ENCODE data around the gene CAPZA1.
"Not testable (repeated sequence)": the region's sequence is repeated elsewhere in the genome, so short reads cannot be mapped to it uniquely, and the experiment has no call there.

CAPZA1 gene

GRCh38 chr1:112640437-112640836, 20.8 kb downstream of the CAPZA1 start:
- not testable (repeated sequence) for H4K5ac ChIP-seq (ENCODE audit: low read length); H3K27ac ChIP-seq (ENCODE audit: low read depth, low read length); H2AK5ac ChIP-seq (ENCODE audit: low read length); H2BK5ac ChIP-seq (ENCODE audit: low read length); H3K4me3 ChIP-seq (ENCODE audit: low read length); H3K4me2 ChIP-seq (ENCODE audit: low read length); H3K56ac ChIP-seq (ENCODE audit: low read length); H4K8ac ChIP-seq (ENCODE audit: low read depth, low read length); H3K36me3 ChIP-seq (ENCODE audit: control insufficient read depth, insufficient read depth, low read length); H3K4ac ChIP-seq (ENCODE audit: low read depth, low read length); H3K79me1 ChIP-seq (ENCODE audit: low read length); DNase-seq; H3K23ac ChIP-seq (ENCODE audit: low read length); H3K18ac ChIP-seq (ENCODE audit: low read length); H2BK15ac ChIP-seq (replicated peaks; ENCODE audit: low read depth); H2BK120ac ChIP-seq (ENCODE audit: low read depth, low read length); H3K27me3 ChIP-seq (ENCODE audit: insufficient read depth, low read length, poor library complexity); H3K9ac ChIP-seq (ENCODE audit: low read length); H3K4me1 ChIP-seq (ENCODE audit: control insufficient read depth, low read depth, low read length)
- H3K79me2 ChIP-seq (ENCODE audit: control insufficient read depth, insufficient read depth, low read length): peaks cover 41% of the 10 kb centered on the region
- no CpG with 5 or more reads among the region's 23 CpGs for WGBS (ENCODE audit: extremely low coverage, insufficient coverage, low lambda C conversion rate)

DNA sequence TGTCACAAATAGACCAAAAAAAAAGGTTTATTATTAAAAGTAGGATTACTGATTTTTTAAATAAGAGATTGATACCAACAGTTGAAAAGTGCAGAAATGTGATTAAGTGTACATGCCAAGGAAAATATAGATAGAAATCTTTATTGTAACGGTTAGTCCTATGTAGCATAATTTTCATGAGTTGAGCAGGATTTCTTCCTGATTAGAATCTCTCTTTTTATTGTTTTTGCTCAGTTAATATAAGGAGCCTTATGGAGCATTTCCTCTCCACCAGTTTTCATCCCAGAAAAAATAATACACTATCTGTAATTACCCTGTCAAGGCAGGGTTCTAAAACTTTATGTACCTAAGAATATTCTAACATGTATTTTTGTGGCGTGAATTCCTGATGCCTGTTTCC, 23.4 kb downstream of the CAPZA1 start:
- WGBS (ENCODE audit: extremely low coverage, insufficient coverage, low lambda C conversion rate): no CpG with 5 or more reads among the region's 2 CpGs
- Histone ChIP-seq H3K4ac (ENCODE audit: low read depth, low read length) (no peak overlapping the region), H3K79me2 (ENCODE audit: control insufficient read depth, insufficient read depth, low read length) (peaks cover 34% of the 10 kb centered on the region), H3K4me2 (ENCODE audit: low read length) (no peak overlapping the region), H3K36me3 (ENCODE audit: control insufficient read depth, insufficient read depth, low read length) (no peaks in the 10 kb centered on the region), H2BK120ac (ENCODE audit: low read depth, low read length) (no peak overlapping the region), H4K8ac (ENCODE audit: low read depth, low read length) (no peak overlapping the region), H3K4me1 (ENCODE audit: control insufficient read depth, low read depth, low read length) (no peaks in the 10 kb centered on the region), H4K5ac (ENCODE audit: low read length) (no peak overlapping the region), H3K4me3 (ENCODE audit: low read length) (no peak overlapping the region), H3K27me3 (ENCODE audit: insufficient read depth, low read length, poor library complexity) (no peaks in the 10 kb centered on the region), H2AK5ac (ENCODE audit: low read length) (no peak overlapping the region), H3K79me1 (ENCODE audit: low read length) (peaks cover 9% of the 10 kb centered on the region), H3K23ac (ENCODE audit: low read length) (no peak overlapping the region), H3K27ac (ENCODE audit: low read depth, low read length) (no peak overlapping the region), H3K56ac (ENCODE audit: low read length) (no peak overlapping the region), H2BK15ac (replicated peaks; ENCODE audit: low read depth) (no peak overlapping the region), H3K18ac (ENCODE audit: low read length) (no peak overlapping the region), H2BK5ac (ENCODE audit: low read length) (no peak overlapping the region), H3K9ac (ENCODE audit: low read length) (no peak overlapping the region)
- no peak for DNase-seq

GRCh38 chr1:112646225-112646624, 26.6 kb downstream of the CAPZA1 start:
- H2BK15ac ChIP-seq (replicated peaks; ENCODE audit: low read depth): no peak overlapping the region
- peaks cover 9% of the 10 kb centered on the region for H3K79me1 ChIP-seq (ENCODE audit: low read length)
- H3K18ac ChIP-seq (ENCODE audit: low read length): no peak overlapping the region
- H3K9ac ChIP-seq (ENCODE audit: low read length): no peak overlapping the region
- H3K4me1 ChIP-seq (ENCODE audit: control insufficient read depth, low read depth, low read length): no peaks in the 10 kb centered on the region
- H3K79me2 ChIP-seq (ENCODE audit: control insufficient read depth, insufficient read depth, low read length): peaks cover 28% of the 10 kb centered on the region
- H3K4ac ChIP-seq (ENCODE audit: low read depth, low read length): no peak overlapping the region
- H3K23ac ChIP-seq (ENCODE audit: low read length): no peak overlapping the region
- H3K56ac ChIP-seq (ENCODE audit: low read length): no peak overlapping the region
- no peak overlapping the region for H2BK120ac ChIP-seq (ENCODE audit: low read depth, low read length)
- H3K4me3 ChIP-seq (ENCODE audit: low read length): no peak overlapping the region
- H4K5ac ChIP-seq (ENCODE audit: low read length): no peak overlapping the region
- H3K27ac ChIP-seq (ENCODE audit: low read depth, low read length): no peak overlapping the region
- H4K8ac ChIP-seq (ENCODE audit: low read depth, low read length): no peak overlapping the region
- no peak overlapping the region for H2AK5ac ChIP-seq (ENCODE audit: low read length)
- H3K4me2 ChIP-seq (ENCODE audit: low read length): no peak overlapping the region
- DNase-seq: no peak
- H3K27me3 ChIP-seq (ENCODE audit: insufficient read depth, low read length, poor library complexity): no peaks in the 10 kb centered on the region
- no peaks in the 10 kb centered on the region for H3K36me3 ChIP-seq (ENCODE audit: control insufficient read depth, insufficient read depth, low read length)
- no CpG with 5 or more reads among the region's 4 CpGs for WGBS (ENCODE audit: extremely low coverage, insufficient coverage, low lambda C conversion rate)
- no peak overlapping the region for H2BK5ac ChIP-seq (ENCODE audit: low read length)

GRCh38 chr1:112651205-112651604, 31.6 kb downstream of the CAPZA1 start:
- H3K36me3 ChIP-seq (ENCODE audit: control insufficient read depth, insufficient read depth, low read length): no peaks in the 10 kb centered on the region
- peaks cover 2% of the 10 kb centered on the region for H3K79me2 ChIP-seq (ENCODE audit: control insufficient read depth, insufficient read depth, low read length)
- no peak overlapping the region for H3K27ac ChIP-seq (ENCODE audit: low read depth, low read length)
- no peak overlapping the region for H3K18ac ChIP-seq (ENCODE audit: low read length)
- no peak overlapping the region for H3K4ac ChIP-seq (ENCODE audit: low read depth, low read length)
- H3K9ac ChIP-seq (ENCODE audit: low read length): no peak overlapping the region
- whole genome bisulfite sequencing (ENCODE audit: extremely low coverage, insufficient coverage, low lambda C conversion rate): 100% methylated on average over 1 of the region's 1 CpG
- no peak for DNase-seq
- peaks cover 3% of the 10 kb centered on the region for H3K79me1 ChIP-seq (ENCODE audit: low read length)
- no peak overlapping the region for H4K5ac ChIP-seq (ENCODE audit: low read length)
- H2BK5ac ChIP-seq (ENCODE audit: low read length): no peak overlapping the region
- H3K4me3 ChIP-seq (ENCODE audit: low read length): no peak overlapping the region
- H3K56ac ChIP-seq (ENCODE audit: low read length): no peak overlapping the region
- H4K8ac ChIP-seq (ENCODE audit: low read depth, low read length): no peak overlapping the region
- H2AK5ac ChIP-seq (ENCODE audit: low read length): no peak overlapping the region
- H2BK15ac ChIP-seq (replicated peaks; ENCODE audit: low read depth): no peak overlapping the region
- no peaks in the 10 kb centered on the region for H3K4me1 ChIP-seq (ENCODE audit: control insufficient read depth, low read depth, low read length)
- H3K27me3 ChIP-seq (ENCODE audit: insufficient read depth, low read length, poor library complexity): no peaks in the 10 kb centered on the region
- H3K4me2 ChIP-seq (ENCODE audit: low read length): no peak overlapping the region
- no peak overlapping the region for H2BK120ac ChIP-seq (ENCODE audit: low read depth, low read length)
- no peak overlapping the region for H3K23ac ChIP-seq (ENCODE audit: low read length)

GRCh38 chr1:112665857-112666256, 46.2 kb downstream of the CAPZA1 start:
- peaks cover 5% of the 10 kb centered on the region for H3K36me3 ChIP-seq (ENCODE audit: control insufficient read depth, insufficient read depth, low read length)
- H4K5ac ChIP-seq (ENCODE audit: low read length): no peak overlapping the region
- no peak overlapping the region for H2AK5ac ChIP-seq (ENCODE audit: low read length)
- H3K4me3 ChIP-seq (ENCODE audit: low read length): no peak overlapping the region
- no peak for DNase-seq
- H3K27me3 ChIP-seq (ENCODE audit: insufficient read depth, low read length, poor library complexity): no peaks in the 10 kb centered on the region
- H2BK120ac ChIP-seq (ENCODE audit: low read depth, low read length): no peak overlapping the region
- H3K56ac ChIP-seq (ENCODE audit: low read length): no peak overlapping the region
- no peak overlapping the region for H2BK5ac ChIP-seq (ENCODE audit: low read length)
- H3K4me1 ChIP-seq (ENCODE audit: control insufficient read depth, low read depth, low read length): no peaks in the 10 kb centered on the region
- no peak overlapping the region for H3K27ac ChIP-seq (ENCODE audit: low read depth, low read length)
- no peak overlapping the region for H3K9ac ChIP-seq (ENCODE audit: low read length)
- no peak overlapping the region for H2BK15ac ChIP-seq (replicated peaks; ENCODE audit: low read depth)
- H3K79me1 ChIP-seq (ENCODE audit: low read length): no peaks in the 10 kb centered on the region
- no peak overlapping the region for H3K4ac ChIP-seq (ENCODE audit: low read depth, low read length)
- no CpG with 5 or more reads among the region's 3 CpGs for WGBS (ENCODE audit: extremely low coverage, insufficient coverage, low lambda C conversion rate)
- no peak overlapping the region for H4K8ac ChIP-seq (ENCODE audit: low read depth, low read length)
- no peaks in the 10 kb centered on the region for H3K79me2 ChIP-seq (ENCODE audit: control insufficient read depth, insufficient read depth, low read length)
- no peak overlapping the region for H3K18ac ChIP-seq (ENCODE audit: low read length)
- no peak overlapping the region for H3K23ac ChIP-seq (ENCODE audit: low read length)
- no peak overlapping the region for H3K4me2 ChIP-seq (ENCODE audit: low read length)

GRCh38 chr1:112666946-112667345, 47.3 kb downstream of the CAPZA1 start:
- H3K56ac ChIP-seq (ENCODE audit: low read length): no peak overlapping the region
- WGBS (ENCODE audit: extremely low coverage, insufficient coverage, low lambda C conversion rate): no CpG with 5 or more reads among the region's 2 CpGs
- no peak for DNase-seq
- H3K23ac ChIP-seq (ENCODE audit: low read length): no peak overlapping the region
- no peak overlapping the region for H2BK5ac ChIP-seq (ENCODE audit: low read length)
- no peaks in the 10 kb centered on the region for H3K27me3 ChIP-seq (ENCODE audit: insufficient read depth, low read length, poor library complexity)
- no peak overlapping the region for H2BK15ac ChIP-seq (replicated peaks; ENCODE audit: low read depth)
- H3K4me1 ChIP-seq (ENCODE audit: control insufficient read depth, low read depth, low read length): no peaks in the 10 kb centered on the region
- no peak overlapping the region for H3K18ac ChIP-seq (ENCODE audit: low read length)
- H3K79me1 ChIP-seq (ENCODE audit: low read length): no peaks in the 10 kb centered on the region
- peaks cover 2% of the 10 kb centered on the region for H3K36me3 ChIP-seq (ENCODE audit: control insufficient read depth, insufficient read depth, low read length)
- no peak overlapping the region for H4K5ac ChIP-seq (ENCODE audit: low read length)
- H3K4ac ChIP-seq (ENCODE audit: low read depth, low read length): no peak overlapping the region
- no peak overlapping the region for H3K4me3 ChIP-seq (ENCODE audit: low read length)
- H2AK5ac ChIP-seq (ENCODE audit: low read length): no peak overlapping the region
- no peak overlapping the region for H4K8ac ChIP-seq (ENCODE audit: low read depth, low read length)
- no peak overlapping the region for H3K4me2 ChIP-seq (ENCODE audit: low read length)
- H3K9ac ChIP-seq (ENCODE audit: low read length): no peak overlapping the region
- no peak overlapping the region for H3K27ac ChIP-seq (ENCODE audit: low read depth, low read length)
- no peak overlapping the region for H2BK120ac ChIP-seq (ENCODE audit: low read depth, low read length)
- no peaks in the 10 kb centered on the region for H3K79me2 ChIP-seq (ENCODE audit: control insufficient read depth, insufficient read depth, low read length)
